ENCODE results near the gene KIF15. TPM values are rescaled to one million over a fixed set of nuclear protein-coding genes. Genes with fewer than 3 reads are reported as not detected.

The KIF15 gene
- total and polyA plus RNA-seq, 3 donors from 2014 or later: 10.1 to 26.5 (median 16.7) TPM

DNA sequence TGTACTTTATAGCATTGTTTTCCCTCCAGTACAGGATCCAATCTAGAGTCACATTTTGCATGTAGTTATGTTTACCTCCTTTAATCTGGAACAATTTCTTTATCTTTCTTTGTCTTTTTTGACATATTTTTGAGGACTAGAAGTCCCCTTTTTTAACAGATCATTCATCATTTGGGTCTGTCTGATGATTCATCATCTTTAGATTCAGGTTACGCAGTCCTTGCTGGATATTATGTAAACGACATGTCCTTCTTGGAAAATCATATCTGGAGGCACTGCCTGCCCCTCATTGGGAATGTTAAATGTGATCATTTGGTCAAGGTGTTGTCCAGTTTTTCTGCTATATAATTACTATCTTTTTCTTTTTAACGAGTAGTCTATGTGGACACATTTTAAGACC is 131.1 kb downstream of the KIF15 start:
- no peaks in the 10 kb centered on the region for H3K27me3 ChIP-seq
- H3K9me3 ChIP-seq: no peaks in the 10 kb centered on the region
- no peak overlapping the region for H3K4me3 ChIP-seq
- DNase-seq: no peak
- H3K36me3 ChIP-seq (ENCODE audit: low read depth, missing control alignments): no peaks in the 10 kb centered on the region
- TF ChIP-seq CTCF (IDR thresholded peaks at IDR 0.05): no peak
- TF ChIP-seq POLR2A (IDR thresholded peaks at IDR 0.05): no peak
- intact Hi-C loops (cut with DNase I; ENCODE audit: low total_unique reads): no loop called here
- WGBS, 2 donors: 69 to 81% methylated on average over 3 of the region's 3 CpGs
- H3K27ac ChIP-seq: no peak overlapping the region
- H3K4me1 ChIP-seq: peaks cover 4% of the 10 kb centered on the region

DNA sequence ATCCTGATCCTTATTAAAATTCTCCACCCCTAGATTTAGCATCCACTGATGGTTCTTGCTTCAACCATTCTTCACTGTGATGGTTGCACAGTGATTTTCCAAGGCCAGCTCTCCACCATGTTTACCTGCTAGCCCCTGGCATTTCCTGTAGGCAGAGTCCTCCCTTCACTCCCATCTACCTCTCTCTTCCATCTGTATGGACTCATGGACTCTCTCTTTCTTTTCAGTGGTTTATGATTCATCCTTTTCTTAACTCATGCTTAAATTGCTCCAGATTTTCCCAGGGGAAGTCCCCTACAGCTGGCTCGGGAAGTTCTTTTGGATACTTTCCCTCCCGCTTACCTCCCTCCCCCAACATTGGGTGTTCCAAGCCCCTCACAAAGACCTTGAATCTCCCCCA is 131.5 kb downstream of the KIF15 start:
- DNase-seq: no peak
- WGBS, 2 donors: 27 to 28% methylated on average over 2 of the region's 2 CpGs
- H3K9me3 ChIP-seq: no peaks in the 10 kb centered on the region
- intact Hi-C loops (cut with DNase I; ENCODE audit: low total_unique reads): no loop called here
- no peaks in the 10 kb centered on the region for H3K27me3 ChIP-seq
- no peak for TF ChIP-seq CTCF (IDR thresholded peaks at IDR 0.05)
- TF ChIP-seq POLR2A (IDR thresholded peaks at IDR 0.05): no peak
- no peak overlapping the region for H3K27ac ChIP-seq
- H3K4me3 ChIP-seq: no peak overlapping the region
- no peaks in the 10 kb centered on the region for H3K36me3 ChIP-seq (ENCODE audit: low read depth, missing control alignments)
- H3K4me1 ChIP-seq: peaks cover 4% of the 10 kb centered on the region

DNA sequence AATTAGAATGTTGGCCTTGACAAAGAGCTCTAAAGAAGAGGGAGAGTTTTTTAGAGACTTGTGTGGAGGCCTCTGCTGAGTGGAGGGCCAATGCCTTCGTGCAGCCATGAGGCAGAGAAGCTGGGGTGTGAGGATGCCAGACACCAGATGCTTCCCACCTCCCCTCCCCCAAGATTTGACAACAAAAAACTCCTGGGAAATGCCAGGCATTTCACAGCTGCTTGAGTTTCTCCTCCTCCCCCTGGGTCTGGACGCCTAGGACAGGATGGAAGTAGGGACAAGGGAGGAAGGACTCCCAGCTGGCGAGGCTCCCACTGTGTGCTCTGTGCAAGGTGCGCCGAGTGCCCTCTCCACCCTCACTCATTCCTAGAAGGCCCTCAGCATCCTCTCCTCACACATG is 132.9 kb downstream of the KIF15 start:
- Histone ChIP-seq H3K27me3 (no peaks in the 10 kb centered on the region), H3K9me3 (no peaks in the 10 kb centered on the region), H3K4me3 (no peak overlapping the region), H3K36me3 (ENCODE audit: low read depth, missing control alignments) (no peaks in the 10 kb centered on the region), H3K27ac (no peak overlapping the region), H3K4me1 (peaks cover 4% of the 10 kb centered on the region)
- intact Hi-C loops (cut with DNase I; ENCODE audit: low total_unique reads): no loop called here
- TF ChIP-seq POLR2A (IDR thresholded peaks at IDR 0.05) (no peak), CTCF (IDR thresholded peaks at IDR 0.05) (no peak)
- peak; percentile 16 for DNase-seq
- WGBS, 2 donors: 40 to 67% methylated on average over 5 of the region's 5 CpGs

DNA sequence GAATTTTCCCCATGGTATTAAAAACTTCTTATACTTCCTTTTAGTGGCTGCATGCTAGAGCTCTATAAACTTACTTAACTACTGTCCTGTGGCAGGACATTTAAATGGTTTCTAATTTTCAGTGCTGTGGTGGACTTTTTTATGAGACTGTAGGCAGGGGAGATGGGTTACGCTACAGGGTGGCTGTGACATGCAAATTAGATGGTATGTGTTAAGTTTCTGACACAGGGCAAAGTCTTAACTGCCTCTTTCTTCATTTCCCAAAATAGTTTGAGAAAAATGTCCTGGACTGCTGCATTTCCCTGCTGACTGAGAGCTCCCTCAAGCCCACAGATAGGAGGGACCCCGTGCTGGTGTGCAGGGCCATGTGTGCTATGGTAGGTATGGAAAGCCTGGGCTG is 134.8 kb downstream of the KIF15 start:
- Histone ChIP-seq H3K4me3 (no peak overlapping the region), H3K36me3 (ENCODE audit: low read depth, missing control alignments) (no peaks in the 10 kb centered on the region), H3K27me3 (no peaks in the 10 kb centered on the region), H3K27ac (no peak overlapping the region), H3K4me1 (peaks cover 4% of the 10 kb centered on the region), H3K9me3 (no peaks in the 10 kb centered on the region)
- no peak for DNase-seq
- intact Hi-C loops (cut with DNase I; ENCODE audit: low total_unique reads): no loop called here
- TF ChIP-seq POLR2A (IDR thresholded peaks at IDR 0.05) (no peak), CTCF (IDR thresholded peaks at IDR 0.05) (no peak)
- 74 to 93% methylated on average over 2 of the region's 2 CpGs for WGBS, 2 donors

DNA sequence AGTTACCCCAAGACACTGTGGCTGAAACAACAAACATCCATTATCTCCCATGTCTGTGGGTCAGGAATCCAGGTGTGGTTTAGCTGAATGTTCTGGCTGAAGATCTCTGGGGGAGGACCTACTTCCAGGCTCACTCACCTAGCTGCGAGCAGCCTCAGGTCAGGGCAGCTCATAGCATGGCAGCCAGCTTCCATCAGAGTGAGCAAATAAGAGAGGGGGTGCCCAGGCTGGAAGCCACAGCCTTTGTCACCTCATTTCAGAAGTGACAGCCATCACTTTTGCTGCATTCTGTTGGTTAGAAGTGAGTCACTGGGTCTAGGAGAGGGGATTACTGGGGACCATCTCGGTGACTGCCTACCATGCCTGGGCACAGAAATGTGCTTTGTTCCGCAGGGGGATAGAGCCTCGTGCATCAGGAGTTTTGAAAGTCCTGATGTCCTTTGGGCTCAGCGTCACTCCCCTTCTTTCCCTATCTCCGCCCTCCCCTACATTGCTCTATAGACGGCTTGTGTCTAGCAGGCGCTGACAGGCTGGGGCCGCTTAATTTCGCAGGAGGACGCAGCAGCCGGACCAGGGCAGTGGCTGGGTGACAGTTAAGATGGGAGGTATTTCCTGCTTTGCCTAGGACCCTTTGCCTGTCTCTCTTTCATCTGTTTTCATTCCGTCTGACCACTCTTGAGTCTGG is 138.2 kb downstream of the KIF15 start:
- Histone ChIP-seq H3K4me1 (no peaks in the 10 kb centered on the region), H3K36me3 (ENCODE audit: low read depth, missing control alignments) (no peaks in the 10 kb centered on the region), H3K4me3 (no peak overlapping the region), H3K9me3 (no peaks in the 10 kb centered on the region), H3K27me3 (no peaks in the 10 kb centered on the region), H3K27ac (no peak overlapping the region)
- no peak for DNase-seq
- WGBS, 2 donors: 78 to 83% methylated on average over 13 of the region's 13 CpGs
- no peak for TF ChIP-seq POLR2A (IDR thresholded peaks at IDR 0.05)
- TF ChIP-seq CTCF (IDR thresholded peaks at IDR 0.05): no peak
- intact Hi-C loops (cut with DNase I; ENCODE audit: low total_unique reads): no loop called here

Measured in testis (tissue), 3 donors.